Loucy (cell line): Measurements from ENCODE around the gene CFAP90.
A peak's percentile ranks its signal among the peaks of the same experiment; 100 is the strongest.

Source experiments
- H2AFZ ChIP-seq: fragments of 200-600 bp; sonication (generic); 2 replicates; pipeline ENCODE4 v1.6.0; 2016; ENCODE audit warnings: antibody characterized with exemption, mild to moderate bottlenecking, low read length, moderate library complexity
- H3F3A ChIP-seq: fragments of 200-600 bp; 2 replicates; pipeline ENCODE4 v1.6.0; 2016; ENCODE audit warnings: antibody characterized with exemption, low read depth, mild to moderate bottlenecking
- H3K27me3 ChIP-seq: fragments of 200-600 bp; sonication (generic); 2 replicates; pipeline ENCODE4 v1.6.1; 2014; ENCODE audit warnings: low read length, mild to moderate bottlenecking; ENCODE audit not compliant: insufficient read depth, poor library complexity, severe bottlenecking
- H3K36me3 ChIP-seq: fragments of 200-600 bp; sonication (generic); 2 replicates; pipeline ENCODE4 v1.6.1; 2016; ENCODE audit warnings: low read length; ENCODE audit not compliant: insufficient read depth
- H3K4me1 ChIP-seq: fragments of 200-600 bp; sonication (generic); 2 replicates; pipeline ENCODE4 v1.5.1; 2014; ENCODE audit warnings: low read length, mild to moderate bottlenecking; ENCODE audit not compliant: insufficient read depth, poor library complexity, severe bottlenecking
- H3K4me2 ChIP-seq: fragments of 200-600 bp; sonication (generic); 2 replicates; pipeline ENCODE4 v1.6.0; 2014; ENCODE audit warnings: antibody characterized with exemption, low read length, low read depth, mild to moderate bottlenecking; ENCODE audit not compliant: poor library complexity, severe bottlenecking
- H3K4me3 ChIP-seq: fragments of 200-600 bp; sonication (generic); 2 replicates; pipeline ENCODE4 v1.5.1; 2014; ENCODE audit warnings: low read length, mild to moderate bottlenecking, mixed read lengths; ENCODE audit not compliant: poor library complexity, severe bottlenecking
- H3K79me2 ChIP-seq: fragments of 200-600 bp; sonication (generic); 2 replicates; pipeline ENCODE4 v1.6.1; 2014; ENCODE audit warnings: low read length; ENCODE audit not compliant: insufficient read depth
- H3K9ac ChIP-seq: fragments of 200-600 bp; sonication (generic); 2 replicates; pipeline ENCODE4 v1.6.0; 2014; ENCODE audit warnings: mild to moderate bottlenecking, low read depth, low read length, moderate library complexity; ENCODE audit not compliant: poor library complexity, severe bottlenecking
- H3K9me2 ChIP-seq: fragments of 200-600 bp; sonication (generic); replicated peaks from 2 replicates; pipeline ENCODE4 v1.6.1; 2016; ENCODE audit warnings: low read depth, low read length, mixed read lengths
- H3K9me3 ChIP-seq: fragments of 200-600 bp; sonication (generic); 2 replicates; pipeline ENCODE4 v1.6.1; 2014; ENCODE audit warnings: mild to moderate bottlenecking, antibody characterized with exemption, low read length, low read depth; ENCODE audit not compliant: insufficient read depth
- H4K20me1 ChIP-seq: fragments of 200-600 bp; sonication (generic); 2 replicates; pipeline ENCODE4 v1.6.0; 2014; ENCODE audit warnings: antibody characterized with exemption, low read length, mild to moderate bottlenecking; ENCODE audit not compliant: insufficient read depth, poor library complexity, severe bottlenecking
- CTCF ChIP-seq: fragments of 200-600 bp; sonication (generic); conservative IDR thresholded peaks from 2 replicates; pipeline ENCODE4 v1.5.1; 2014; ENCODE audit warnings: mild to moderate bottlenecking, antibody characterized with exemption, low read length
- EZH2phosphoT487 ChIP-seq: fragments of 200-600 bp; IDR thresholded peaks from 2 replicates; pipeline ENCODE4 v1.6.1; 2018; ENCODE audit warnings: antibody characterized with exemption, mild to moderate bottlenecking, moderate library complexity, borderline replicate concordance

The CFAP90 gene

GRCh38 chr5:7868773-7869473, 18.0 kb upstream of the CFAP90 start, which contains the start of the genes FASTKD3 and MTRR:
FASTKD3 (minus strand) TSS chr5:7869031; CDS start chr5:7868083, 948 bp downstream.
MTRR (plus strand) TSS chr5:7869148; CDS start chr5:7870795, 1,647 bp downstream.
- H3K79me2 ChIP-seq = peaks cover 73% of the 10 kb centered on the region
- no peaks in the 10 kb centered on the region for H3K9me3 ChIP-seq
- H4K20me1 ChIP-seq = peaks cover 47% of the 10 kb centered on the region
- H3K4me2 ChIP-seq = peak within 1 kb of the TSS; percentile 97
- H3K9ac ChIP-seq = peak within 1 kb of the TSS; percentile 87
- no peaks in the 10 kb centered on the region for H3F3A ChIP-seq
- peaks cover 4% of the 10 kb centered on the region for H3K27me3 ChIP-seq
- TF ChIP-seq CTCF = no peak
- TF ChIP-seq EZH2phosphoT487 = no peak
- no peaks in the 10 kb centered on the region for H3K36me3 ChIP-seq
- peak within 1 kb of the TSS; percentile 97 for H3K4me3 ChIP-seq
- H3K9me2 ChIP-seq = no peaks in the 10 kb centered on the region
- H3K4me1 ChIP-seq = peaks cover 65% of the 10 kb centered on the region
- H2AFZ ChIP-seq = peak within 1 kb of the TSS; percentile 87

DNA sequence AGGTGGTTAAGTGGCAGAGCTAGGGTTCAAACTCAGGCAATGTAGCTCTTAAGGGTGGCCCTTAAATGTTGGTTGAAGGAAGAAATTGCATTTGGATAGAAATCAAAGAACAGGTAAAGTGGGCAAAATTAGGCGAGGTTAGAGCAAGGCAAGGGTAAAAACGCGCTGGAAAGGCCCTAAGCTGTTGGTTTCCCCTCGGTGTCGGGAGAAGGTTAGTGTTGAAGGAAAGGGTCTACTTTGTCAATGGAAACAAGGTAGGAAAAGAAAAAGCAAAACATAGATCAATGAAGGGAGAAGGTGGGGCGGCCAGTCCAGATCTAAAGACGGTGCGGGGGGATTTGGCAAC, 17.5 kb upstream of the CFAP90 start:
- no peaks in the 10 kb centered on the region for H3K36me3 ChIP-seq
- H3K9me3 ChIP-seq = no peaks in the 10 kb centered on the region
- H3F3A ChIP-seq = no peaks in the 10 kb centered on the region
- TF ChIP-seq CTCF = no peak
- TF ChIP-seq EZH2phosphoT487 = no peak
- H3K4me2 ChIP-seq = peak overlapping the region; percentile 93
- peak overlapping the region; percentile 87 for H3K9ac ChIP-seq
- H3K79me2 ChIP-seq = peaks cover 68% of the 10 kb centered on the region
- H3K9me2 ChIP-seq = no peaks in the 10 kb centered on the region
- peak overlapping the region; percentile 83 for H2AFZ ChIP-seq
- peaks cover 4% of the 10 kb centered on the region for H3K27me3 ChIP-seq
- H3K4me3 ChIP-seq = peak overlapping the region; percentile 97
- peaks cover 42% of the 10 kb centered on the region for H4K20me1 ChIP-seq
- peaks cover 63% of the 10 kb centered on the region for H3K4me1 ChIP-seq

DNA sequence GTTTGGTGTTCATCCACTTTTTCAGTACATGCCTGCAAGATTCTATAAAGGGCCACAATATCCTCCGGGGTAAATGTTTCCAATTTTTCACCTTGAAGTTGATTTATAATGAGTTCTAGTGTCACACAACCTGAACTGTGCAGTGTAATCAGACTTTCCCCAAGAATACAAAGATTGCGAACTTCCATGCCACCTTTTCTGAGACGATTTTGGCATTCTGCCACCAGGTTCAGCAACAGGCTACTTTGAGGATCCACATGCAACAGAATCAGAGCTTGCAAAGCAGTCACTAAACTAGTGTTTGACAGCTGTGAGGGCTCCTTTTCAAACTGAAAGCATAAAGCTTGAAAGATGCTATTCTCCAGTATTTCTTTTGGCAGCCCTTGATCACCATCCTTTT, 16.3 kb upstream of the CFAP90 start:
- peaks cover 57% of the 10 kb centered on the region for H3K79me2 ChIP-seq
- no peak for TF ChIP-seq CTCF
- TF ChIP-seq EZH2phosphoT487 = no peak
- H3K4me2 ChIP-seq = peak overlapping the region; percentile 93
- peaks cover 4% of the 10 kb centered on the region for H3K27me3 ChIP-seq
- H3K4me3 ChIP-seq = peak overlapping the region; percentile 97
- peaks cover 31% of the 10 kb centered on the region for H4K20me1 ChIP-seq
- H3K9me2 ChIP-seq = no peaks in the 10 kb centered on the region
- H3K9ac ChIP-seq = peak overlapping the region; percentile 87
- no peaks in the 10 kb centered on the region for H3K36me3 ChIP-seq
- H2AFZ ChIP-seq = no peak overlapping the region
- H3F3A ChIP-seq = no peaks in the 10 kb centered on the region
- peaks cover 52% of the 10 kb centered on the region for H3K4me1 ChIP-seq
- H3K9me3 ChIP-seq = no peaks in the 10 kb centered on the region
